Measurements from ENCODE around the gene ZNF800.

The ZNF800 gene

GRCh38 chr7:127390817-127391590 is 1.5 kb downstream of the ZNF800 start:
- DNase-seq: no peak

GRCh38 chr7:127390186-127390816 is 2.2 kb downstream of the ZNF800 start:
- no peak for DNase-seq

GRCh38 chr7:127389321-127389720 is 3.2 kb downstream of the ZNF800 start:
- no peak for DNase-seq

GRCh38 chr7:127387974-127388373 is 4.5 kb downstream of the ZNF800 start:
- no peak for DNase-seq

GRCh38 chr7:127383123-127383835 is 9.2 kb downstream of the ZNF800 start:
- no peak for DNase-seq

- DNase-seq: no peak
Observed at GRCh38 chr7:127382301-127383085, 10.0 kb downstream of the ZNF800 start.

GRCh38 chr7:127380479-127380878 is 12.0 kb downstream of the ZNF800 start:
- DNase-seq: no peak

- no peak for DNase-seq
Observed at GRCh38 chr7:127379642-127380041, 12.9 kb downstream of the ZNF800 start.

GRCh38 chr7:127378537-127378936 is 14.0 kb downstream of the ZNF800 start:
- no peak for DNase-seq

- no peak for DNase-seq
Observed at GRCh38 chr7:127377425-127377824, 15.1 kb downstream of the ZNF800 start.

GRCh38 chr7:127375631-127376030 is 16.9 kb downstream of the ZNF800 start:
- DNase-seq: no peak

GRCh38 chr7:127367679-127368078 is 24.8 kb downstream of the ZNF800 start:
- DNase-seq: no peak

- DNase-seq: no peak
Observed at GRCh38 chr7:127366680-127367079, 25.8 kb downstream of the ZNF800 start.

GRCh38 chr7:127365957-127366315 is 26.6 kb downstream of the ZNF800 start:
- no peak for DNase-seq

- DNase-seq: no peak
Observed at GRCh38 chr7:127365164-127365956, 27.1 kb downstream of the ZNF800 start.

- no peak for DNase-seq
Observed at GRCh38 chr7:127362364-127363027, 30.0 kb downstream of the ZNF800 start.

- DNase-seq: no peak
Observed at GRCh38 chr7:127361736-127362135, 30.8 kb downstream of the ZNF800 start.

GRCh38 chr7:127359011-127359410 is 33.5 kb downstream of the ZNF800 start:
- DNase-seq: no peak

GRCh38 chr7:127353897-127354296 is 38.6 kb downstream of the ZNF800 start:
- DNase-seq: no peak

- DNase-seq: no peak
Observed at GRCh38 chr7:127350586-127350985, 41.9 kb downstream of the ZNF800 start.

- DNase-seq: no peak
Observed at GRCh38 chr7:127349881-127350280, 42.6 kb downstream of the ZNF800 start.

GRCh38 chr7:127348247-127348631 is 44.3 kb downstream of the ZNF800 start:
- DNase-seq: no peak

Data from stimulated activated CD4-positive, alpha-beta T cell treated with anti-CD3 and anti-CD28 coated beads, Interleukin-1b, Interleukin-23, amount 100 ng/mL, for 48 hours (primary cell).